ENCODE results near the gene ZNF367.

- no peak for TF ChIP-seq YY1 (IDR thresholded peaks at IDR 0.05; ENCODE audit: insufficient read depth, insufficient read length)
- TF ChIP-seq ZNF274 (IDR thresholded peaks at IDR 0.05; ENCODE audit: low read depth, low read length): no peak
Measured at GRCh38 chr9:96343515-96344360, 74.4 kb downstream of the ZNF367 start.
